Natural killer cell (primary cell): ENCODE results near the gene C22orf23. TPM values are rescaled to one million over a fixed set of nuclear protein-coding genes. Genes with fewer than 3 reads are reported as not detected.

ENCODE experiments used
- ATAC-seq, 3 donors: fragments of 150-1000 bp in 2 of 3; fragments of 200-7000 bp in 1 of 3; cut with Tn5 transposase; 1 replicate in 1 of 3; 2 replicates in 2 of 3; pipeline ENCODE4 v1.10.0; 2021; ENCODE audit warnings: mild to moderate bottlenecking in 2 of 3, moderate library complexity in 2 of 3
- DNase-seq, 2 donors: peaks; one replicate each; pipeline versions ENCODE4 v3.0.0 to v3.0.0-alpha.2; 2013 to 2021; ENCODE audit warnings: mixed read lengths in 1 of 2
- H3K27ac ChIP-seq: one replicate; pipeline ENCODE4 v1.5.1; 2013; ENCODE audit warnings: mild to moderate bottlenecking, low read length
- H3K27me3 ChIP-seq: one replicate; pipeline ENCODE4 v1.6.1; 2013; ENCODE audit warnings: low read length; ENCODE audit not compliant: control insufficient read depth, insufficient read depth
- H3K36me3 ChIP-seq: one replicate; pipeline ENCODE4 v1.6.1; 2013; ENCODE audit warnings: low read length; ENCODE audit not compliant: control insufficient read depth, insufficient read depth
- H3K4me1 ChIP-seq: one replicate; pipeline ENCODE4 v1.6.1; 2013; ENCODE audit warnings: low read length; ENCODE audit not compliant: control insufficient read depth, insufficient read depth
- H3K4me3 ChIP-seq: one replicate; pipeline ENCODE4 v1.5.1; 2013; ENCODE audit warnings: low read length
- H3K9me3 ChIP-seq: one replicate; pipeline ENCODE4 v1.6.1; 2013; ENCODE audit warnings: low read length; ENCODE audit not compliant: control insufficient read depth, insufficient read depth
- H3K27ac Mint-ChIP-seq, 2 donors: one replicate each; pipeline ENCODE4 v1.8.0; 2022; ENCODE audit warnings: mild to moderate bottlenecking in 2 of 2, mixed read lengths in 2 of 2, moderate library complexity in 1 of 2
- H3K27me3 Mint-ChIP-seq, 2 donors: one replicate each; pipeline ENCODE4 v1.8.0; 2022; ENCODE audit warnings: low read depth in 2 of 2, mixed read lengths in 2 of 2
- H3K36me3 Mint-ChIP-seq: one replicate; pipeline ENCODE4 v1.8.0; 2022; ENCODE audit warnings: mixed read lengths
- H3K4me1 Mint-ChIP-seq, 2 donors: one replicate each; pipeline ENCODE4 v1.8.0; 2022; ENCODE audit warnings: mixed read lengths in 2 of 2
- H3K4me3 Mint-ChIP-seq: one replicate; pipeline ENCODE4 v1.8.0; 2022; ENCODE audit warnings: mild to moderate bottlenecking, moderate library complexity, mixed read lengths
- H3K9me3 Mint-ChIP-seq, 2 donors: one replicate each; pipeline ENCODE4 v1.8.0; 2022; ENCODE audit warnings: mixed read lengths in 2 of 2
- WGBS: methylation state at CpG from one replicate; pipeline ENCODE4 v1.1.7; 2013; ENCODE audit warnings: missing lambda C conversion rate; ENCODE audit not compliant: insufficient coverage; 5-methylcytosine and 5-hydroxymethylcytosine counted together
- intact Hi-C: fragments of 100-400 bp; cut with micrococcal nuclease; formaldehyde crosslinking; loops from one replicate; pipeline ENCODE4 v1.14.2; 2022
- total RNA-seq, 4 donors: library from RNA; stranded (reverse); fragments of 120-200 nt in 1 of 4; gene quantifications; one replicate each; pipeline versions ENCODE4 v1.2.3 to v1.2.4, GENCODE V29; 2013 to 2022
- TF ChIP-seq, protein P1 (sequence below): fragments of 200-600 bp; IDR thresholded peaks from one replicate; pipeline ENCODE4 v1.8.0; 2022; ENCODE audit warnings: antibody characterized with exemption

The C22orf23 gene
- total RNA-seq, 3 donors from 2014 or later (not counting 1 experiment from before 2014, with no cell fraction given), result not detected

DNA sequence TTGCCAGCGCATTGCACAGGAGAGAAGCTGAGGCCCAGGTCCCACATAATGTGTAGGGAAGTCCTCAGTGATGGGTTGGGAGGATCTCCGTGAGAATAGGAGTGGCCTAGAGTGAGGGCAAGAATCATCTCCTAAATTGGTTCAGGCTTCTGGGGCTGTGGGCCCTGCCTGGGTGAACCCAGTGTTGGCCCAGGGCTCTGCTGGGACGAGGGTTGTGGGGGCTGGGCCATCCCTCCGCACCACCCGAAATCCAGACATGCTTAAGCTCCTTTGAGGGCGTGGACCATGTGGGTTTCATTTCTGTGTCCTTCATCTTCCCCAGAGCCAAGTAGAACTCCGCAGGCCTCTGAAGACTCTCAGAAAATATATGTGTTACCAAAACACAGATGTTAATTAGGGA, 43.6 kb downstream of the C22orf23 start:
- 95% methylated on average over 6 of the region's 7 CpGs for WGBS
- Mint-ChIP-seq H3K4me1 (peaks cover 13 to 39% of the 10 kb centered on the region in 2 donors), H3K4me3 (no peak overlapping the region), H3K36me3 (no peaks in the 10 kb centered on the region), H3K9me3 (no peaks in the 10 kb centered on the region), H3K27me3 (no peaks in the 10 kb centered on the region), H3K27ac (no peak overlapping the region)
- Histone ChIP-seq H3K4me3 (no peak overlapping the region), H3K4me1 (peaks cover 20% of the 10 kb centered on the region), H3K27me3 (no peaks in the 10 kb centered on the region), H3K27ac (no peak overlapping the region), H3K9me3 (no peaks in the 10 kb centered on the region), H3K36me3 (peaks cover 9% of the 10 kb centered on the region)
- TF ChIP-seq, protein P1, sequence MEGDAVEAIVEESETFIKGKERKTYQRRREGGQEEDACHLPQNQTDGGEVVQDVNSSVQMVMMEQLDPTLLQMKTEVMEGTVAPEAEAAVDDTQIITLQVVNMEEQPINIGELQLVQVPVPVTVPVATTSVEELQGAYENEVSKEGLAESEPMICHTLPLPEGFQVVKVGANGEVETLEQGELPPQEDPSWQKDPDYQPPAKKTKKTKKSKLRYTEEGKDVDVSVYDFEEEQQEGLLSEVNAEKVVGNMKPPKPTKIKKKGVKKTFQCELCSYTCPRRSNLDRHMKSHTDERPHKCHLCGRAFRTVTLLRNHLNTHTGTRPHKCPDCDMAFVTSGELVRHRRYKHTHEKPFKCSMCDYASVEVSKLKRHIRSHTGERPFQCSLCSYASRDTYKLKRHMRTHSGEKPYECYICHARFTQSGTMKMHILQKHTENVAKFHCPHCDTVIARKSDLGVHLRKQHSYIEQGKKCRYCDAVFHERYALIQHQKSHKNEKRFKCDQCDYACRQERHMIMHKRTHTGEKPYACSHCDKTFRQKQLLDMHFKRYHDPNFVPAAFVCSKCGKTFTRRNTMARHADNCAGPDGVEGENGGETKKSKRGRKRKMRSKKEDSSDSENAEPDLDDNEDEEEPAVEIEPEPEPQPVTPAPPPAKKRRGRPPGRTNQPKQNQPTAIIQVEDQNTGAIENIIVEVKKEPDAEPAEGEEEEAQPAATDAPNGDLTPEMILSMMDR, result no peak
- intact Hi-C loops, result no loop called here
- ATAC-seq (no peak), DNase-seq (no peak)

DNA sequence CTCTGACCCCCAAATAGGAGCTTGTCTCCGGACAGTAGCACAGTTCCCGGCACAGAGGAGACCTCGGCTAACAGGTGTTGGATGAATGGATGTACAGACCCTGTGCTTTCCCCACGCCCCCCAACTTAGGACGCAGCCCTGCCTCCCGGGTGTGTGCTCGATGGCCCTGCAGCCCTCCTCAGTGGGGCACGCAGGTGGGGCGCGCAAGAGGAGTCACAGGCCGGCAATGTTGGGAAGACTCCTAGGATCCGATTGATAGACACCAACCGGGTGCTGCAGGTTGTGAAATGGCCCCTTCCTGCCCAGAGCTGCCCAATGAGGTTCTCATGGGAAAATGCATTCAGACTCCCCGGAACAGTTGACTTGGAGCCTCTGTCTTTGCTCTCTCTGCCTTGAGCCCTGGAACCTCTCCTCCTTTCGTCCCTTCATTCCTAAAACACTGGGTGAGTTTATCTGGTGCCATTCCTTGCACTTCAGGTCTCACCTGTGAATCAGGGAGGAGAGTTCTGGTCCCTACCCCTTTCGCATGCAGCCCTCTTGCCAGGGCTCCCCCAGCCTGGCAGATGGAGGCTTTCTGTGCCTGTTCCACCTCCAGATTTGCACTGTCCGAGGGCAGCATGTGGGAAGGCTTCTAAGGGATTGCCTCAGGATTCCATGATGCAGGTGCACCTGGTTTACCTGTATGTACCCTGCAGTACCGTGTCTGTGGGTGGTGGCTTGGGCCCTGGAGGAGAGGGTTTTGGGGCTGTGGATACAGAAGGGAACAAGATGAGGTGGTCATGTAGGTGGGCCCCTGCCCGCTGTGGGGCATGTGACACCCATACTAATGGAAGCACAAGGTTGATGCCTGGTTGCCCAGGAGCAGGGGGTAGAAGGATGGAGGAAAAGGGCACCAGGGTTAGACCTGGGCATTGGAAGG, 46.1 kb downstream of the C22orf23 start:
- peaks cover 3% of the 10 kb centered on the region for H3K36me3 ChIP-seq
- DNase-seq, result peak in 1 of 2 donors; percentile 19
- Mint-ChIP-seq H3K9me3 (no peaks in the 10 kb centered on the region), H3K27ac (peak overlapping the region; percentile 75 to 83), H3K4me3 (peak overlapping the region; percentile 84), H3K36me3 (no peaks in the 10 kb centered on the region), H3K4me1 (peaks cover 13 to 38% of the 10 kb centered on the region in 2 donors), H3K27me3 (no peaks in the 10 kb centered on the region)
- peak overlapping the region; percentile 16 for H3K27ac ChIP-seq
- H3K4me3 ChIP-seq, result peak overlapping the region; percentile 43
- TF ChIP-seq, protein P1, result no peak
- WGBS, result 74% methylated on average over 19 of the region's 19 CpGs
- H3K4me1 ChIP-seq, result peaks cover 20% of the 10 kb centered on the region
- H3K27me3 ChIP-seq, result no peaks in the 10 kb centered on the region
- no peak for ATAC-seq
- no peaks in the 10 kb centered on the region for H3K9me3 ChIP-seq
- intact Hi-C loops, result no loop called here

DNA sequence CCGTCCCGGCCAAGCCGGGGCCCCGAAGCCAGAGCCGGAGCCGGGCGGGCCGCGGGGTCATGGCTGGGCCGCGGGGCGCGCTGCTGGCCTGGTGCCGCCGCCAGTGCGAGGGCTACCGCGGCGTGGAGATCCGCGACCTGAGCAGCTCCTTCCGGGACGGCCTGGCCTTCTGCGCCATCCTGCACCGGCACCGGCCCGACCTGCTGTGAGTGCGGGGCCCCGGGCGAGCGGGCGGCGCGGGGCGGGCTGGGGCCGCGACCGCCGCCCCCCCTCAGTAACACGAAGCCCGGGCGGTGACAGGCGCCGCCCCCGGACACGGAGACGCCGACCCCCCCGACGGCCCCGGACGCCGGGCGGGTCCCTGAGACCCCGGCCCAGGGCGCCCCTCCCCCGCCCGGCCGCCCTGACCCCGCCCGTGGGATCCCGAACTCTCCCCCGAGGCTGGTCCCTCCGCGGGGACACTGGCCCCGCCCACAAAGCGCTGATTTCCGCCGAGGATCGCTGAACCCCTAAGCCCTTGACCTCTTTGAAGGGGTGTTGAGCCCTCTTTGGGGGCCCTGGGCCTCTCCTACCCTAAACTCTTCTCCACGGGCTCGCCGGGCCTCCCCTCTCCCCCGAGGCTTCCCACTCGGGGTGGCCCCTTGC, 46.9 kb downstream of the C22orf23 start:
- no peaks in the 10 kb centered on the region for H3K9me3 Mint-ChIP-seq
- Histone ChIP-seq H3K4me1 (peaks cover 20% of the 10 kb centered on the region), H3K4me3 (peak overlapping the region; percentile 43), H3K27ac (peak overlapping the region; percentile 16), H3K36me3 (no peaks in the 10 kb centered on the region), H3K27me3 (no peaks in the 10 kb centered on the region), H3K9me3 (no peaks in the 10 kb centered on the region)
- no peaks in the 10 kb centered on the region for H3K27me3 Mint-ChIP-seq
- TF ChIP-seq, protein P1, result no peak
- peaks cover 13 to 30% of the 10 kb centered on the region in 2 donors for H3K4me1 Mint-ChIP-seq
- ATAC-seq (peak; percentile 18 to 38 (median 28)), DNase-seq (peak; percentile 32 to 60)
- intact Hi-C loops, result no loop called here
- peak overlapping the region; percentile 75 to 83 for H3K27ac Mint-ChIP-seq
- H3K36me3 Mint-ChIP-seq, result no peaks in the 10 kb centered on the region
- peak overlapping the region; percentile 84 for H3K4me3 Mint-ChIP-seq
- under 1% methylated on average over 75 of the region's 75 CpGs for WGBS
